GM12878 (cell line): Measurements from ENCODE around the gene DPF3. TPM values are rescaled to one million over a fixed set of nuclear protein-coding genes. Genes with fewer than 3 reads are reported as not detected.
A peak's percentile ranks its signal among the peaks of the same experiment; 100 is the strongest.

Experiments used
- ATAC-seq: fragments of 200-7000 bp; cut with Tn5 transposase; 3 replicates; pipeline ENCODE4 v1.9.1; 2020; ENCODE audit warnings: mild to moderate bottlenecking, moderate library complexity
- BruUV-seq: library from RNA; stranded (reverse); fragments of 400-500 nt; replicated peaks from 2 replicates; lab custom pipeline; 2021; lab: Mats Ljungman, UMichigan
- CTCF ChIA-PET: fragments of 300-600 bp; sonication (Branson Sonifier 250); formaldehyde crosslinking; extraction: SDS; loops from one replicate; lab custom pipeline; 2021; ENCODE audit warnings: inconsistent platforms; lab: Yijun Ruan, JAX
- POLR2A ChIA-PET: fragments of 350-600 bp; formaldehyde crosslinking; extraction: SDS; loops from one replicate; lab custom pipeline; 2021; ENCODE audit warnings: inconsistent platforms; lab: Charles Lee
- RAD21 ChIA-PET: fragments of 300-600 bp; sonication (Branson Sonifier 250); formaldehyde crosslinking; loops from one replicate; lab custom pipeline; 2023; ENCODE audit warnings: antibody characterized with exemption; ENCODE audit not compliant: unreplicated experiment; lab: Charles Lee
- SMC1A ChIA-PET: fragments of 300-600 bp; sonication (Branson Sonifier 250); formaldehyde crosslinking; loops from one replicate; lab custom pipeline; 2023; ENCODE audit not compliant: unreplicated experiment, uncharacterized antibody; lab: Charles Lee
- DNase-seq: peaks from one replicate; pipeline ENCODE4 v3.0.0-alpha.2; 2011; ENCODE audit warnings: low read depth, low spot score
- FAIRE-seq: peaks from 3 replicates; lab custom pipeline; 2011; peaks lifted over from hg19 to GRCh38; lab: Jason Lieb, UNC
- H2AFZ ChIP-seq: 2 replicates; pipeline ENCODE4 v1.6.0; 2011; ENCODE audit warnings: low read depth, low read length, control low read depth; ENCODE audit not compliant: control insufficient read depth
- H3K27ac ChIP-seq: 2 replicates; pipeline ENCODE4 v1.5.1; 2011; ENCODE audit warnings: control low read depth; ENCODE audit not compliant: control insufficient read depth, insufficient read depth
- H3K27me3 ChIP-seq, 2 experiments: replicated peaks in 1 of 2; 2 replicates each; pipeline versions ENCODE4 v1.6.0 to v1.6.1; 2011; ENCODE audit warnings: low read length in 1 of 2; ENCODE audit not compliant: control insufficient read depth in 2 of 2, insufficient read depth in 2 of 2
- H3K36me3 ChIP-seq, 2 experiments: 2 replicates each; pipeline ENCODE4 v1.5.1; 2011; ENCODE audit warnings: low read length in 1 of 2; ENCODE audit not compliant: control insufficient read depth in 2 of 2, insufficient read depth in 2 of 2
- H3K4me1 ChIP-seq: 2 replicates; pipeline ENCODE4 v1.6.1; 2011; ENCODE audit warnings: mild to moderate bottlenecking, low read length, moderate library complexity, mixed read lengths; ENCODE audit not compliant: control insufficient read depth, insufficient read depth
- H3K4me2 ChIP-seq: 2 replicates; pipeline ENCODE4 v1.6.0; 2011; ENCODE audit warnings: control low read depth; ENCODE audit not compliant: control insufficient read depth, insufficient read depth
- H3K4me3 ChIP-seq: fragments of 200-600 bp; sonication (generic); 2 replicates; pipeline ENCODE4 v1.5.1; 2016
- H3K79me2 ChIP-seq: 2 replicates; pipeline ENCODE4 v1.6.0; 2011; ENCODE audit warnings: low read length; ENCODE audit not compliant: control insufficient read depth, insufficient read depth
- H3K9ac ChIP-seq: 2 replicates; pipeline ENCODE4 v1.8.0; 2011; ENCODE audit warnings: low read length, control low read depth, mixed read lengths; ENCODE audit not compliant: control insufficient read depth, insufficient read depth
- H3K9me3 ChIP-seq: replicated peaks from 3 replicates; pipeline ENCODE4 v1.5.1; 2011; ENCODE audit warnings: mild to moderate bottlenecking, low read length; ENCODE audit not compliant: control insufficient read depth, insufficient read depth
- H4K20me1 ChIP-seq: 2 replicates; pipeline ENCODE4 v1.6.0; 2011; ENCODE audit not compliant: control insufficient read depth, insufficient read depth
- IKZF1 ChIP-seq: fragments of 450-650 bp; conservative IDR thresholded peaks from 2 replicates; pipeline ENCODE4 v1.6.1; 2017; ENCODE audit warnings: antibody characterized with exemption, mild to moderate bottlenecking
- KLF5 ChIP-seq: fragments of 450-650 bp; IDR thresholded peaks from 2 replicates; pipeline ENCODE4 v1.6.1; 2014; ENCODE audit warnings: mild to moderate bottlenecking; ENCODE audit not compliant: partially characterized antibody
- MXI1 ChIP-seq: fragments of 150-350 bp; IDR thresholded peaks from 2 replicates; pipeline ENCODE4 v1.6.1; 2011; ENCODE audit warnings: low read depth, mild to moderate bottlenecking, inconsistent platforms, low read length, improper control_type of control experiment
- NBN ChIP-seq: fragments of 450-650 bp; IDR thresholded peaks from 2 replicates; pipeline ENCODE4 v1.6.1; 2016
- SPI1 ChIP-seq: IDR thresholded peaks from 2 replicates; pipeline ENCODE4 v1.6.1; 2011; ENCODE audit warnings: low read depth, mild to moderate bottlenecking, low read length, moderate library complexity, borderline replicate concordance; ENCODE audit not compliant: insufficient read depth
- SREBF1 ChIP-seq: IDR thresholded peaks from 2 replicates; pipeline ENCODE4 v1.6.1; 2012; ENCODE audit warnings: mild to moderate bottlenecking, low read length
- TARDBP ChIP-seq: IDR thresholded peaks from 2 replicates; pipeline ENCODE4 v1.6.1; 2016; ENCODE audit warnings: borderline replicate concordance
- YBX1 ChIP-seq: fragments of 450-650 bp; IDR thresholded peaks from 2 replicates; pipeline ENCODE4 v1.6.1; 2016; ENCODE audit warnings: antibody characterized with exemption
- WGBS: methylation state at CpG from one replicate; pipeline ENCODE4 v1.1.6; 2016; ENCODE audit warnings: low lambda C conversion rate; ENCODE audit not compliant: insufficient replicate concordance, insufficient coverage; ENCODE audit errors: missing lambda C conversion rate; 5-methylcytosine and 5-hydroxymethylcytosine counted together
- in situ Hi-C: fragments of 300-500 bp; cut with MboI; formaldehyde crosslinking; loops from 9 replicates; pipeline ENCODE4 v1.14.3; 2018; ENCODE audit warnings: mixed read lengths
- intact Hi-C: fragments of 100-400 bp; cut with micrococcal nuclease; formaldehyde crosslinking; loops from one replicate; pipeline ENCODE4 v1.14.2; 2022; ENCODE audit not compliant: unreplicated experiment
- polyA plus RNA-seq, 11 experiments: library from polyadenylated mRNA; depleted of rRNA in 4 of 11; unstranded in 6 of 11; stranded (reverse) in 5 of 11; fragments of >200 nt; fragmentation: Nextera tagmentation in 4 of 11; fragmentation: Illumina TruSeq in 1 of 11; extraction: Ambion mirVana in 4 of 11; extraction: Trizol in 1 of 11; gene quantifications; 1 replicate in 1 of 11; 2 replicates in 10 of 11; pipeline versions ENCODE4 v1.2.1 to v1.2.3, GENCODE V29; 2011 to 2016; ENCODE audit warnings: inconsistent platforms in 2 of 11, missing spikeins in 2 of 11, low read depth in 1 of 11
- total RNA-seq, 4 experiments: library from RNA; depleted of rRNA in 3 of 4; stranded (reverse); fragments of >200 nt in 3 of 4; fragmentation: Illumina TruSeq in 1 of 4; extraction: Trizol in 1 of 4; gene quantifications; 2 replicates each; pipeline versions ENCODE4 v1.2.1 to v1.2.3, GENCODE V29; 2013 to 2021
- TF ChIP-seq, protein P1 (sequence below): fragments of 450-650 bp; IDR thresholded peaks from 2 replicates; pipeline ENCODE4 v1.6.1; 2016; ENCODE audit warnings: mild to moderate bottlenecking, moderate library complexity, borderline replicate concordance

DPF3 gene
- total and polyA plus RNA-seq, 10 of the 15 experiments (the other 5 are each of a cell fraction or from before 2014, with no cell fraction given): 0.69 to 8.0 (median 2.2) TPM

DNA sequence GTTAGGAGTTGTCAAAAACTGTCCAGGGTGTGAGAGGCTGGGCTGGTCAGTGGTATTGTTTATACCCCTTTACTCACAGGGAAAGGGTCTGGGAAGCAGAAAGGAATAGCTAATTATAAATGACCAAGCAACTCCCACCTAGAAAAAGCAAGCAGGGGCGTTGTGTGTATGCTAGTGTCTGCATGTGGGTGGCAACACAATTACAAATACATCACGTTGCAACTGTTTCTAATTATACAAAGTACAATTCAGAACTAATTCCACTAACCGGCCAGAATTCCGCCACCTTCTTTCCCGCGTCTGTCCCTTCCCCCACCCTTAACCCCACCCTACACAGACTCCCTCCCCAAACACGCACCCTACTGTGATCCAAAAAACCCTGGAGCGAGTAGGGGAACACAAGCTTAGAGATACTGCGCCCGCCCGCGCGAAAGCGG is 2.2 kb downstream of the DPF3 start:
- peaks cover 8% of the 10 kb centered on the region for H3K4me1 ChIP-seq
- TF ChIP-seq MXI1 (no peak), YBX1 (no peak), SREBF1 (no peak)
- WGBS: under 1% methylated on average over 14 of the region's 14 CpGs
- H2AFZ ChIP-seq: peak overlapping the region; percentile 25; the same call in 1 of the 2 replicates
- POLR2A ChIA-PET: interaction anchor here (0.6 to 0.9 kb wide), 3 partner anchors 174 to 863 kb away, joined by 3 to 4 read pairs (median 3); no protein-coding TSS in a partner anchor
- H4K20me1 ChIP-seq: no peaks in the 10 kb centered on the region
- peaks cover 2% of the 10 kb centered on the region; the same call in 2 of the 3 replicates for H3K9me3 ChIP-seq
- SMC1A ChIA-PET: interaction anchor here (0.8 to 3.5 kb wide), 12 partner anchors 10 to 378 kb away, joined by 3 to 14 read pairs (median 3); no protein-coding TSS in a partner anchor
- no peak overlapping the region for H3K27ac ChIP-seq
- TSS peak; percentile 48 for BruUV-seq
- no peak overlapping the region for H3K9ac ChIP-seq
- peak overlapping the region; percentile 98 for H3K4me3 ChIP-seq
- in situ Hi-C loops: no loop called here
- DNase-seq (no peak), FAIRE-seq (no peak), ATAC-seq (no peak)
- H3K4me2 ChIP-seq: peak overlapping the region; percentile 96
- no peaks in the 10 kb centered on the region for H3K27me3 ChIP-seq
- H3K36me3 ChIP-seq: no peaks in the 10 kb centered on the region
- CTCF ChIA-PET: interaction anchor here (1.0 to 1.5 kb wide), 7 partner anchors 13 to 378 kb away, joined by 3 to 11 read pairs (median 3); no protein-coding TSS in a partner anchor
- RAD21 ChIA-PET: interaction anchor here (0.7 to 3.9 kb wide), 10 partner anchors 10 to 378 kb away, joined by 3 to 31 read pairs (median 3); no protein-coding TSS in a partner anchor
- H3K79me2 ChIP-seq: no peaks in the 10 kb centered on the region
- intact Hi-C loops: no loop called here

DNA sequence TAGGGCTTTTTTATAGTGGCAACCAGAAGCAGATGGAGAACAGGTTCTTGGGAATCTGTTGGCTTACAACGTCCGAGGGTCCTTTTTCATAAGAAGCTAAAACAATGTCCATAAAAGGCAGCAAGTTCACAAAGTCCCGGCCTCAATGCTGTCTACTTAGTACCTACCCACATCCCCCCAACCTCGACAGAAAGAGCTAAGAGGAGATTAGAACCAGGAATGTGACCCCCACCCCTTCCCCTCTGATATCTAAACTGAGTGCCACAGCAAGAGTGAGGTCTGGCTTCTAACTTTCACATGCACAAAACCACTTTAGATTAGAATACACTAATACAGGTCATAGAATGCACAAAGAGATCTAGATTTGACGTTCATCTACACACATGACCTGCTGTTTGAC is 4.5 kb downstream of the DPF3 start:
- WGBS: 62% methylated on average over 5 of the region's 5 CpGs
- ChIA-PET RAD21 (interaction anchor here (1.2 to 1.5 kb wide), 2 partner anchors 26 to 375 kb away, joined by 4 read pairs; no protein-coding TSS in a partner anchor), SMC1A (interaction anchor here (0.5 to 3.5 kb wide), 8 partner anchors 8 to 583 kb away, joined by 3 to 14 read pairs (median 4); no protein-coding TSS in a partner anchor), CTCF (interaction anchor here (0.9 to 3.1 kb wide), 3 partner anchors 178 to 373 kb away, joined by 3 to 13 read pairs (median 3); no protein-coding TSS in a partner anchor), POLR2A (no interaction called here)
- Histone ChIP-seq H3K9me3 (peaks cover 4% of the 10 kb centered on the region; the same call in 2 of the 3 replicates), H3K4me3 (no peak overlapping the region), H3K4me1 (peaks cover 10% of the 10 kb centered on the region), H3K27me3 (no peaks in the 10 kb centered on the region), H3K36me3 (no peaks in the 10 kb centered on the region), H3K4me2 (no peak overlapping the region), H3K27ac (no peak overlapping the region), H4K20me1 (no peaks in the 10 kb centered on the region), H3K79me2 (no peaks in the 10 kb centered on the region), H3K9ac (no peak overlapping the region), H2AFZ (no peak overlapping the region)
- no peak for ATAC-seq
- no peak for TF ChIP-seq TARDBP
- TF ChIP-seq SREBF1: no peak
- no peak for TF ChIP-seq KLF5
- no peak for TF ChIP-seq IKZF1
- TF ChIP-seq, protein P1, sequence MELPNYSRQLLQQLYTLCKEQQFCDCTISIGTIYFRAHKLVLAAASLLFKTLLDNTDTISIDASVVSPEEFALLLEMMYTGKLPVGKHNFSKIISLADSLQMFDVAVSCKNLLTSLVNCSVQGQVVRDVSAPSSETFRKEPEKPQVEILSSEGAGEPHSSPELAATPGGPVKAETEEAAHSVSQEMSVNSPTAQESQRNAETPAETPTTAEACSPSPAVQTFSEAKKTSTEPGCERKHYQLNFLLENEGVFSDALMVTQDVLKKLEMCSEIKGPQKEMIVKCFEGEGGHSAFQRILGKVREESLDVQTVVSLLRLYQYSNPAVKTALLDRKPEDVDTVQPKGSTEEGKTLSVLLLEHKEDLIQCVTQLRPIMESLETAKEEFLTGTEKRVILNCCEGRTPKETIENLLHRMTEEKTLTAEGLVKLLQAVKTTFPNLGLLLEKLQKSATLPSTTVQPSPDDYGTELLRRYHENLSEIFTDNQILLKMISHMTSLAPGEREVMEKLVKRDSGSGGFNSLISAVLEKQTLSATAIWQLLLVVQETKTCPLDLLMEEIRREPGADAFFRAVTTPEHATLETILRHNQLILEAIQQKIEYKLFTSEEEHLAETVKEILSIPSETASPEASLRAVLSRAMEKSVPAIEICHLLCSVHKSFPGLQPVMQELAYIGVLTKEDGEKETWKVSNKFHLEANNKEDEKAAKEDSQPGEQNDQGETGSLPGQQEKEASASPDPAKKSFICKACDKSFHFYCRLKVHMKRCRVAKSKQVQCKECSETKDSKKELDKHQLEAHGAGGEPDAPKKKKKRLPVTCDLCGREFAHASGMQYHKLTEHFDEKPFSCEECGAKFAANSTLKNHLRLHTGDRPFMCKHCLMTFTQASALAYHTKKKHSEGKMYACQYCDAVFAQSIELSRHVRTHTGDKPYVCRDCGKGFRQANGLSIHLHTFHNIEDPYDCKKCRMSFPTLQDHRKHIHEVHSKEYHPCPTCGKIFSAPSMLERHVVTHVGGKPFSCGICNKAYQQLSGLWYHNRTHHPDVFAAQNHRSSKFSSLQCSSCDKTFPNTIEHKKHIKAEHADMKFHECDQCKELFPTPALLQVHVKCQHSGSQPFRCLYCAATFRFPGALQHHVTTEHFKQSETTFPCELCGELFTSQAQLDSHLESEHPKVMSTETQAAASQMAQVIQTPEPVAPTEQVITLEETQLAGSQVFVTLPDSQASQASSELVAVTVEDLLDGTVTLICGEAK: no peak
- TF ChIP-seq NBN: no peak
- peak; percentile 36; the same call in 1 of the 2 replicates for TF ChIP-seq SPI1
- no peak for FAIRE-seq
- DNase-seq: no peak
- intact Hi-C loops (no loop called here), in situ Hi-C loops (no loop called here)
- no TSS peak for BruUV-seq
